ENCODE results near the gene HMG20A. TPM values are rescaled to one million over a fixed set of nuclear protein-coding genes. Genes with fewer than 3 reads are reported as not detected.

Gene HMG20A
- total and polyA plus RNA-seq, 2 experiments from 2014 or later, result 17.8 to 57.8 TPM

DNA sequence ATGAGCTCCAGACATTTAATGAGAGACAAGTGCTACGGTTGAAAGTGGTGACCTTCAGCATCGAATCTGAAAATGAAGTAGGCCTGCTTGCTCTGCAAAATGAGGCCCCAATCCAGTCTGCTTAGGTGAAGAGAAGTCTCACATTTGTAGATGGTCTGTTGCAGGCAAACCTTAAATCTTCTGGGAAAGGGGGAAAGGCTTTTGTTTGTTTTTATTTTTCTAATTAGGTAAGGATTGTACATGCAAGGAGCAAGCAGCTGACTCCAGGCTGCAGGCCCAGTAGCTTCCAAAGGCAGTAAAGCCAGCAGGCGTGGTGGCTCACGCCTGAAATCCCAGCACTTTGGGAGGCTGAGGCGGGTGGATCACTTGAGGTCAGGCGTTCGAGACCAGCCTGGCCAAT lies 74.3 kb downstream of the HMG20A start:
- Histone ChIP-seq H2AFZ (no peak overlapping the region), H3K4me1 (ENCODE audit: insufficient read depth) (peaks cover 41% of the 10 kb centered on the region), H3K79me2 (replicated peaks; ENCODE audit: insufficient read depth) (no peaks in the 10 kb centered on the region), H3K9me2 (ENCODE audit: insufficient read depth) (no peaks in the 10 kb centered on the region), H3K4me3 (no peak overlapping the region), H3K27ac (ENCODE audit: low read depth) (no peak overlapping the region), H3K27me3 (ENCODE audit: insufficient read depth) (no peaks in the 10 kb centered on the region), H3F3A (replicated peaks; ENCODE audit: low read depth) (peaks cover 3% of the 10 kb centered on the region), H3K36me3 (ENCODE audit: insufficient read depth) (no peaks in the 10 kb centered on the region), H3K4me2 (no peak overlapping the region), H4K20me1 (replicated peaks; ENCODE audit: insufficient read depth) (no peaks in the 10 kb centered on the region)
- no peak for ATAC-seq
- Mint-ChIP-seq H3K27ac (no peak overlapping the region), H3K4me1 (peaks cover 56% of the 10 kb centered on the region), H3K27me3 (ENCODE audit: insufficient read depth, low read depth, poor library complexity) (peaks cover 11% of the 10 kb centered on the region), H3K4me3 (no peak overlapping the region), H3K9me3 (no peaks in the 10 kb centered on the region; the same call in 1 of the 3 replicates), H3K36me3 (ENCODE audit: low read depth) (peaks cover 2% of the 10 kb centered on the region; the same call in 1 of the 3 replicates)
- TF ChIP-seq ZNF114 (CRISPR knock-in tag; IDR thresholded peaks at IDR 0.05), result no peak
- TF ChIP-seq, protein P1, sequence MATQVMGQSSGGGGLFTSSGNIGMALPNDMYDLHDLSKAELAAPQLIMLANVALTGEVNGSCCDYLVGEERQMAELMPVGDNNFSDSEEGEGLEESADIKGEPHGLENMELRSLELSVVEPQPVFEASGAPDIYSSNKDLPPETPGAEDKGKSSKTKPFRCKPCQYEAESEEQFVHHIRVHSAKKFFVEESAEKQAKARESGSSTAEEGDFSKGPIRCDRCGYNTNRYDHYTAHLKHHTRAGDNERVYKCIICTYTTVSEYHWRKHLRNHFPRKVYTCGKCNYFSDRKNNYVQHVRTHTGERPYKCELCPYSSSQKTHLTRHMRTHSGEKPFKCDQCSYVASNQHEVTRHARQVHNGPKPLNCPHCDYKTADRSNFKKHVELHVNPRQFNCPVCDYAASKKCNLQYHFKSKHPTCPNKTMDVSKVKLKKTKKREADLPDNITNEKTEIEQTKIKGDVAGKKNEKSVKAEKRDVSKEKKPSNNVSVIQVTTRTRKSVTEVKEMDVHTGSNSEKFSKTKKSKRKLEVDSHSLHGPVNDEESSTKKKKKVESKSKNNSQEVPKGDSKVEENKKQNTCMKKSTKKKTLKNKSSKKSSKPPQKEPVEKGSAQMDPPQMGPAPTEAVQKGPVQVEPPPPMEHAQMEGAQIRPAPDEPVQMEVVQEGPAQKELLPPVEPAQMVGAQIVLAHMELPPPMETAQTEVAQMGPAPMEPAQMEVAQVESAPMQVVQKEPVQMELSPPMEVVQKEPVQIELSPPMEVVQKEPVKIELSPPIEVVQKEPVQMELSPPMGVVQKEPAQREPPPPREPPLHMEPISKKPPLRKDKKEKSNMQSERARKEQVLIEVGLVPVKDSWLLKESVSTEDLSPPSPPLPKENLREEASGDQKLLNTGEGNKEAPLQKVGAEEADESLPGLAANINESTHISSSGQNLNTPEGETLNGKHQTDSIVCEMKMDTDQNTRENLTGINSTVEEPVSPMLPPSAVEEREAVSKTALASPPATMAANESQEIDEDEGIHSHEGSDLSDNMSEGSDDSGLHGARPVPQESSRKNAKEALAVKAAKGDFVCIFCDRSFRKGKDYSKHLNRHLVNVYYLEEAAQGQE (IDR thresholded peaks at IDR 0.05; ENCODE audit: unreplicated experiment), result no peak
- no peak for TF ChIP-seq JUNB (IDR thresholded peaks at IDR 0.05; ENCODE audit: unreplicated experiment)
- no peak for TF ChIP-seq EZH2 (IDR thresholded peaks at IDR 0.05; ENCODE audit: low read depth, unreplicated experiment)
- DNase-seq (ENCODE audit: low spot score), result no peak

DNA sequence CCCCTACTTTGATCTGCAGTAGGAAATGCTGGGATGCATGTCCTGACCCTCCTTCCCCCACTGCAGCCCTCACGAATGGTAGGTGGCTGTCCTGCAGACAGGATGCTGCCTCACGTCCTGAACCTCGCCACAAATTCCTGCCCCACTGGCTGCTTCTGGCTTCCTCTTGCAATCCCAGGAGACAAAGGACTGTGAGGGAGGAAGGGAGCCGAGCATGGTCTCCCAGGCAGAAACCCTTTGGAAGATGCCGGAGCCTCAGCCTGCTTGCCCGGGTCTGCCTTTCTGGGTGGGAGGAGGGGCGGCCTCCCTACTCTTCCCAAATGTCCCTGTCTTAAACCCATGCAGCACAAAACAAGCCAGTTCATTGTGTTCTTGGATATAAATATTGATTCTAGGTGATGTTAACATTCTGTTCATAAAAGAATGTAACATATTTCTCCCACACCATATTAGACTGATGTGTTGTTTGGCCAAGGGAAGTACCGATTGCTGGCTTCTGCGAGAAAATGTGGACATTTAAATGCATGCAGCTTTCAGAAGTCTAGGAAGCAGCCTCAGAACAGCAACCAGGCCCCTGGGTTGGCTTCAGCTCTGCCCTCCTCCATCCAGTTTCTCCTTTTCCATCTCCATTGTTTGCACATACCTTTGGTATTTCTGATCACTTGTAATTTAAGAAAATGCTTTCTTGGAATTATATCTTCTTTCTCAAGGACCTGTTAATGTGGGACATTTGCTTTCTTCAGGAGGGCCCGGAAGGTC lies 75.3 kb downstream of the HMG20A start:
- H3F3A ChIP-seq (replicated peaks; ENCODE audit: low read depth), result peaks cover 3% of the 10 kb centered on the region
- TF ChIP-seq CREB1 (CRISPR knock-in tag; IDR thresholded peaks at IDR 0.05; ENCODE audit: low read depth), result no peak
- TF ChIP-seq EZH2 (IDR thresholded peaks at IDR 0.05; ENCODE audit: low read depth, unreplicated experiment), result no peak
- TF ChIP-seq POLR2AphosphoS5 (IDR thresholded peaks at IDR 0.05; ENCODE audit: low read depth), result no peak
- TF ChIP-seq, protein P2, sequence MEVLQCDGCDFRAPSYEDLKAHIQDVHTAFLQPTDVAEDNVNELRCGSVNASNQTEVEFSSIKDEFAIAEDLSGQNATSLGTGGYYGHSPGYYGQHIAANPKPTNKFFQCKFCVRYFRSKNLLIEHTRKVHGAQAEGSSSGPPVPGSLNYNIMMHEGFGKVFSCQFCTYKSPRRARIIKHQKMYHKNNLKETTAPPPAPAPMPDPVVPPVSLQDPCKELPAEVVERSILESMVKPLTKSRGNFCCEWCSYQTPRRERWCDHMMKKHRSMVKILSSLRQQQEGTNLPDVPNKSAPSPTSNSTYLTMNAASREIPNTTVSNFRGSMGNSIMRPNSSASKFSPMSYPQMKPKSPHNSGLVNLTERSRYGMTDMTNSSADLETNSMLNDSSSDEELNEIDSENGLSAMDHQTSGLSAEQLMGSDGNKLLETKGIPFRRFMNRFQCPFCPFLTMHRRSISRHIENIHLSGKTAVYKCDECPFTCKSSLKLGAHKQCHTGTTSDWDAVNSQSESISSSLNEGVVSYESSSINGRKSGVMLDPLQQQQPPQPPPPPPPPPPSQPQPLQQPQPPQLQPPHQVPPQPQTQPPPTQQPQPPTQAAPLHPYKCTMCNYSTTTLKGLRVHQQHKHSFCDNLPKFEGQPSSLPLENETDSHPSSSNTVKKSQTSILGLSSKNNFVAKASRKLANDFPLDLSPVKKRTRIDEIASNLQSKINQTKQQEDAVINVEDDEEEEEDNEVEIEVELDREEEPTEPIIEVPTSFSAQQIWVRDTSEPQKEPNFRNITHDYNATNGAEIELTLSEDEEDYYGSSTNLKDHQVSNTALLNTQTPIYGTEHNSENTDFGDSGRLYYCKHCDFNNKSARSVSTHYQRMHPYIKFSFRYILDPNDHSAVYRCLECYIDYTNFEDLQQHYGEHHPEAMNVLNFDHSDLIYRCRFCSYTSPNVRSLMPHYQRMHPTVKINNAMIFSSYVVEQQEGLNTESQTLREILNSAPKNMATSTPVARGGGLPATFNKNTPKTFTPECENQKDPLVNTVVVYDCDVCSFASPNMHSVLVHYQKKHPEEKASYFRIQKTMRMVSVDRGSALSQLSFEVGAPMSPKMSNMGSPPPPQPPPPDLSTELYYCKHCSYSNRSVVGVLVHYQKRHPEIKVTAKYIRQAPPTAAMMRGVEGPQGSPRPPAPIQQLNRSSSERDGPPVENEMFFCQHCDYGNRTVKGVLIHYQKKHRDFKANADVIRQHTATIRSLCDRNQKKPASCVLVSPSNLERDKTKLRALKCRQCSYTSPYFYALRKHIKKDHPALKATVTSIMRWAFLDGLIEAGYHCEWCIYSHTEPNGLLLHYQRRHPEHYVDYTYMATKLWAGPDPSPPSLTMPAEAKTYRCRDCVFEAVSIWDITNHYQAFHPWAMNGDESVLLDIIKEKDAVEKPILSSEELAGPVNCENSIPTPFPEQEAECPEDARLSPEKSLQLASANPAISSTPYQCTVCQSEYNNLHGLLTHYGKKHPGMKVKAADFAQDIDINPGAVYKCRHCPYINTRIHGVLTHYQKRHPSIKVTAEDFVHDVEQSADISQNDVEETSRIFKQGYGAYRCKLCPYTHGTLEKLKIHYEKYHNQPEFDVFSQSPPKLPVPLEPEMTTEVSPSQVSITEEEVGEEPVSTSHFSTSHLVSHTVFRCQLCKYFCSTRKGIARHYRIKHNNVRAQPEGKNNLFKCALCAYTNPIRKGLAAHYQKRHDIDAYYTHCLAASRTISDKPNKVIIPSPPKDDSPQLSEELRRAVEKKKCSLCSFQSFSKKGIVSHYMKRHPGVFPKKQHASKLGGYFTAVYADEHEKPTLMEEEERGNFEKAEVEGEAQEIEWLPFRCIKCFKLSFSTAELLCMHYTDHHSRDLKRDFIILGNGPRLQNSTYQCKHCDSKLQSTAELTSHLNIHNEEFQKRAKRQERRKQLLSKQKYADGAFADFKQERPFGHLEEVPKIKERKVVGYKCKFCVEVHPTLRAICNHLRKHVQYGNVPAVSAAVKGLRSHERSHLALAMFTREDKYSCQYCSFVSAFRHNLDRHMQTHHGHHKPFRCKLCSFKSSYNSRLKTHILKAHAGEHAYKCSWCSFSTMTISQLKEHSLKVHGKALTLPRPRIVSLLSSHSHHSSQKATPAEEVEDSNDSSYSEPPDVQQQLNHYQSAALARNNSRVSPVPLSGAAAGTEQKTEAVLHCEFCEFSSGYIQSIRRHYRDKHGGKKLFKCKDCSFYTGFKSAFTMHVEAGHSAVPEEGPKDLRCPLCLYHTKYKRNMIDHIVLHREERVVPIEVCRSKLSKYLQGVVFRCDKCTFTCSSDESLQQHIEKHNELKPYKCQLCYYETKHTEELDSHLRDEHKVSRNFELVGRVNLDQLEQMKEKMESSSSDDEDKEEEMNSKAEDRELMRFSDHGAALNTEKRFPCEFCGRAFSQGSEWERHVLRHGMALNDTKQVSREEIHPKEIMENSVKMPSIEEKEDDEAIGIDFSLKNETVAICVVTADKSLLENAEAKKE (CRISPR knock-in tag; IDR thresholded peaks at IDR 0.05), result no peak
- no peak for TF ChIP-seq STAT1 (IDR thresholded peaks at IDR 0.05; ENCODE audit: unreplicated experiment)
- TF ChIP-seq, protein P3, sequence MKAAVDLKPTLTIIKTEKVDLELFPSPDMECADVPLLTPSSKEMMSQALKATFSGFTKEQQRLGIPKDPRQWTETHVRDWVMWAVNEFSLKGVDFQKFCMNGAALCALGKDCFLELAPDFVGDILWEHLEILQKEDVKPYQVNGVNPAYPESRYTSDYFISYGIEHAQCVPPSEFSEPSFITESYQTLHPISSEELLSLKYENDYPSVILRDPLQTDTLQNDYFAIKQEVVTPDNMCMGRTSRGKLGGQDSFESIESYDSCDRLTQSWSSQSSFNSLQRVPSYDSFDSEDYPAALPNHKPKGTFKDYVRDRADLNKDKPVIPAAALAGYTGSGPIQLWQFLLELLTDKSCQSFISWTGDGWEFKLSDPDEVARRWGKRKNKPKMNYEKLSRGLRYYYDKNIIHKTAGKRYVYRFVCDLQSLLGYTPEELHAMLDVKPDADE (IDR thresholded peaks at IDR 0.05), result no peak
- no peak for TF ChIP-seq EZH2phosphoT487 (IDR thresholded peaks at IDR 0.05; ENCODE audit: unreplicated experiment)

More for the DNA sequence above, 75.3 kb downstream of the HMG20A start:
- peaks cover 11% of the 10 kb centered on the region for H3K27me3 Mint-ChIP-seq (ENCODE audit: insufficient read depth, low read depth, poor library complexity)
- peaks cover 48% of the 10 kb centered on the region for H3K4me1 Mint-ChIP-seq
- peaks cover 2% of the 10 kb centered on the region; the same call in 1 of the 3 replicates for H3K36me3 Mint-ChIP-seq (ENCODE audit: low read depth)
- Histone ChIP-seq H3K79me2 (replicated peaks; ENCODE audit: insufficient read depth) (no peaks in the 10 kb centered on the region), H3K4me2 (peak overlapping the region; percentile 46; the same call in 1 of the 2 replicates), H3K4me3 (peak overlapping the region; percentile 15; the same call in 1 of the 2 replicates), H2AFZ (0 out of 2 replicates have a peak overlapping the region, but pooled peaks have one; percentile 7), H3K27ac (ENCODE audit: low read depth) (peak overlapping the region; percentile 46), H3K9me2 (ENCODE audit: insufficient read depth) (no peaks in the 10 kb centered on the region), H3K36me3 (ENCODE audit: insufficient read depth) (no peaks in the 10 kb centered on the region), H3K27me3 (ENCODE audit: insufficient read depth) (no peaks in the 10 kb centered on the region), H4K20me1 (replicated peaks; ENCODE audit: insufficient read depth) (no peaks in the 10 kb centered on the region), H3K4me1 (ENCODE audit: insufficient read depth) (peaks cover 41% of the 10 kb centered on the region)
- H3K4me3 Mint-ChIP-seq, result no peak overlapping the region; the same call in 2 of the 3 replicates
- peak overlapping the region; percentile 44; the same call in 1 of the 2 replicates for H3K27ac Mint-ChIP-seq
- peak; percentile 18 for ATAC-seq
- peak; percentile 69 for DNase-seq (ENCODE audit: low spot score)
- no peaks in the 10 kb centered on the region; the same call in 1 of the 3 replicates for H3K9me3 Mint-ChIP-seq

Measured in GM23338 (cell line).